Activated T-helper 2 cell treated with anti-CD3 and anti-CD28 coated beads, Interferon-gamma antibody, Interleukin-2, Interleukin-4, amounts not matched to agents 10 μg/mL and 5 μg/mL and 100 μg/mL, durations not matched to agents 14 hours and 24 hours and 36 hours (primary cell): Measurements from ENCODE around the gene UNC5CL. TPM values are rescaled to one million over a fixed set of nuclear protein-coding genes. Genes with fewer than 3 reads are reported as not detected.

Experiments
- DNase-seq: peaks from one replicate; pipeline ENCODE4 v3.0.0; 2021; ENCODE audit warnings: low spot score
- H3K27ac Mint-ChIP-seq: one replicate; pipeline ENCODE4 v1.8.0; 2021; ENCODE audit warnings: mixed read lengths
- H3K27me3 Mint-ChIP-seq: one replicate; pipeline ENCODE4 v1.8.0; 2021; ENCODE audit warnings: low read depth, mixed read lengths
- H3K36me3 Mint-ChIP-seq: one replicate; pipeline ENCODE4 v1.8.0; 2021; ENCODE audit warnings: low read depth, mixed read lengths
- H3K4me1 Mint-ChIP-seq: one replicate; pipeline ENCODE4 v1.8.0; 2021; ENCODE audit warnings: low read depth, mixed read lengths
- H3K4me3 Mint-ChIP-seq: one replicate; pipeline ENCODE4 v1.8.0; 2021; ENCODE audit warnings: low read depth, mild to moderate bottlenecking, moderate library complexity, mixed read lengths
- H3K9me3 Mint-ChIP-seq: one replicate; pipeline ENCODE4 v1.8.0; 2021; ENCODE audit warnings: mixed read lengths
- intact Hi-C: fragments of 100-400 bp; cut with micrococcal nuclease; formaldehyde crosslinking; loops from one replicate; pipeline ENCODE4 v1.15.1; 2023
- total RNA-seq: library from RNA; stranded (reverse); gene quantifications from 2 replicates; pipeline ENCODE4 v1.2.3, GENCODE V29; 2022

The UNC5CL gene, protein sequence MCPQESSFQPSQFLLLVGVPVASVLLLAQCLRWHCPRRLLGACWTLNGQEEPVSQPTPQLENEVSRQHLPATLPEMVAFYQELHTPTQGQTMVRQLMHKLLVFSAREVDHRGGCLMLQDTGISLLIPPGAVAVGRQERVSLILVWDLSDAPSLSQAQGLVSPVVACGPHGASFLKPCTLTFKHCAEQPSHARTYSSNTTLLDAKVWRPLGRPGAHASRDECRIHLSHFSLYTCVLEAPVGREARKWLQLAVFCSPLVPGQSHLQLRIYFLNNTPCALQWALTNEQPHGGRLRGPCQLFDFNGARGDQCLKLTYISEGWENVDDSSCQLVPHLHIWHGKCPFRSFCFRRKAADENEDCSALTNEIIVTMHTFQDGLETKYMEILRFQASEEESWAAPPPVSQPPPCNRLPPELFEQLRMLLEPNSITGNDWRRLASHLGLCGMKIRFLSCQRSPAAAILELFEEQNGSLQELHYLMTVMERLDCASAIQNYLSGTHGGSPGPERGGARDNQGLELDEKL
- total RNA-seq, result 1.1 and 1.6 TPM in 2 replicates

DNA sequence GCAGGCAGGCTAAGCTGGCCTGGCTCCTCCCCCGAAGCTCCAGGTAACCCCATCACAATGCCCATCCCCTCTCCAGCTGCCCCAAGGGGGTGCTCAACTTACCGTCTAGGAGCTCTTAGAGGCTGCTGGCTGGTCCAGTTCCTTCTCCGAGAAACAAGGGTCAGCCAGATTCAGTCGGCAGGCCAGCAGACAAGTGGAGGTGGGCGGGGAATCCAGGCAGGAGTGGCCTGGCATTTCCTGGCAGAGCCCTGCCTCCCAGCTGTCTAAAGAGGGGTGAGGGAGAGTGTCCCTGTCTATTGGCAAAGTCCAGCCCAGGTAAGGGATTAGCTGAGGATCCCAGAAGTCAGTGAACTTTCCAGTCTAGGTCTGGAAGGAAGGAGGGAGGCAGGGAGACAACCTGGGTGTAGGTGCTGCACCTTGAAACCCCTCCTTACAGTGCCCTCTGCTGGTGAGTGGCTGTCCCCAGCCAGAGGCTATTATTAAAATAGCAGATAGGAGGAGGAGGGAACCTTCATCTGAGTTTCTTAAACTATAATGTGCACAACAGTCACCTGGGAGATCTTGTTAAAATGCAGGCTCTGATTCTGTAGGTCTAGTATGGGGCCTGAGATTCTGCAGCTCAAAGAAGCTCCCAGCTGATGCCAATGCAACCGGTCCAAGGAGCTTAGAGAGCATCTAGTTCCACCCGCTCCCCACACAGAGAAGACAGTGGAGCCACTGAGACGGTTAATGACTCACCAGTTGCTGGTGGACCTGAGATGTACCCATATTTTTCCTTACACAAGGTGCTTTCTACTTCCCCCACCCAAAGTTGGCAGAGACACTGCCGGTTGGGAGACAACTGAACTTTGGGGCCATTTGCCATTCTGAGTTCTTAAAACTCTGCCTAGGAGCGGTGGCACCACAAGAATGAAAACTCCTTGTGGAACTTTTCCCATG lies at the start of gene UNC5CL:
Gene UNC5CL (minus strand): TSS at position 162 of the 939 bp plus-strand sequence. CDS start 4,147 bp downstream, outside the sequence.
- Mint-ChIP-seq H3K4me3 (no peak within 1 kb of the TSS), H3K27ac (no peak within 1 kb of the TSS), H3K27me3 (no peaks in the 10 kb centered on the region), H3K9me3 (no peaks in the 10 kb centered on the region), H3K4me1 (peaks cover 11% of the 10 kb centered on the region), H3K36me3 (no peaks in the 10 kb centered on the region)
- DNase-seq, result peak; percentile 46
- intact Hi-C loops, result no loop called here

DNA sequence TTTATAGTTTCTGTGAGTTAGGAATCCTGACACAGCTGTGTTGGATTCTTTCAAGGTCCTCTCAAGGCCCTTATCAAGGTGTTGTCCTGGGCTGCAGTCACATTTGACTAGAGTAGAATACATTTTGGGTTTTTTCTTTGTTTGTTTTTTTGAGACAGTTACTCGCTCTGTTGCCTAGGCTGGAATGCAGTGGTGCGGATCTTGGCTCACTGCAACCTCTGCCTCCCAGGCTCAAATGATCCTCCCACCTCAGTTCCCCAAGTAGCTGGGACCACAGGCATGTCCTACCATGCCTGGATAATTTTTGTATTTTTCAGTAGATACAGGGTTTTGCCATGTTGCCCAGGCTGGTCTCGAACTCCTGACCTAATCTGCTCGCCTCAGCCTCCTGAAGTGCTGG lies 49.4 kb upstream of the UNC5CL start:
- H3K4me3 Mint-ChIP-seq, result no peak overlapping the region
- no peaks in the 10 kb centered on the region for H3K27me3 Mint-ChIP-seq
- DNase-seq, result no peak
- H3K27ac Mint-ChIP-seq, result no peak overlapping the region
- peaks cover 78% of the 10 kb centered on the region for H3K36me3 Mint-ChIP-seq
- no peaks in the 10 kb centered on the region for H3K9me3 Mint-ChIP-seq
- intact Hi-C loops, result no loop called here
- H3K4me1 Mint-ChIP-seq, result peaks cover 11% of the 10 kb centered on the region

DNA sequence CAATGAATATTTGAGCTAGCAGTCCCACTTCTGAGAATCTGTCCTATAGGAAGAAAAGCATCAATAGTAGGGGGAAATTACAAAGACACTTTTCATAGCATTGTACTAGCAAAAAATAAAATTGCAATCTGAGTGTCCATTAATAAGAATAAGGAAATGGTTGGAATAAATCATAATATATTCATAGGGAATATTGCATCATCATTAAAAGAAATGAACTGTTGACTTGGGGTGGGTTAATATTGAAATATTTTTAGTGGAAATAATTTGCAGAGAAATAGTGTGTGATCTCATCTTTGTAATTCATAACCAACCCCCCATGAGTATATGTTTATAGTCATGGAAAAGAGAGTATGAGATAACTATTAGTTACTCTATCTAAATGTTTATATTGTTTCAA lies 46.2 kb upstream of the UNC5CL start:
- Mint-ChIP-seq H3K4me1 (peaks cover 30% of the 10 kb centered on the region), H3K27me3 (no peaks in the 10 kb centered on the region), H3K27ac (no peak overlapping the region), H3K36me3 (peaks cover 83% of the 10 kb centered on the region), H3K4me3 (no peak overlapping the region), H3K9me3 (no peaks in the 10 kb centered on the region)
- DNase-seq, result no peak
- intact Hi-C loops, result no loop called here

DNA sequence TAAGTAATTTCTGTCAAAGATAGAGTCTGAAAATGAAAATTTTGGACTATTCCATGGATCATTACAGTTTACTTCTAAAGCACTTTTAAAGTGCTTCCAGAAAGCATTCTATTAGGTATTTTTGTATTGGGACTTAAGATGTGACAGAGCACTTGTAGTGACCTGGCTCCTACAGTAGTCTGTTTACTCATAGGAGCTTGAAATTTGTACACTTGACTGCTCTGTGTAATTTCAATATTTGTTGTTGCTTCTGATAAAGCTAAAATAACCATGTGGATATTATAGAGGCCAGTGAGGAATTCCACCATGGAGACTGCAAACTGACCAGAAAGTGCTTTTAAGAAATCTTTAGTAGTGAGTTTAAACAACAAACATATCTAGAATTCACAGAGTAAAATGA lies 44.1 kb upstream of the UNC5CL start:
- Mint-ChIP-seq H3K4me1 (peaks cover 42% of the 10 kb centered on the region), H3K27me3 (no peaks in the 10 kb centered on the region), H3K27ac (no peak overlapping the region), H3K4me3 (no peak overlapping the region), H3K9me3 (no peaks in the 10 kb centered on the region), H3K36me3 (peaks cover 89% of the 10 kb centered on the region)
- intact Hi-C loops, result no loop called here
- DNase-seq, result no peak

DNA sequence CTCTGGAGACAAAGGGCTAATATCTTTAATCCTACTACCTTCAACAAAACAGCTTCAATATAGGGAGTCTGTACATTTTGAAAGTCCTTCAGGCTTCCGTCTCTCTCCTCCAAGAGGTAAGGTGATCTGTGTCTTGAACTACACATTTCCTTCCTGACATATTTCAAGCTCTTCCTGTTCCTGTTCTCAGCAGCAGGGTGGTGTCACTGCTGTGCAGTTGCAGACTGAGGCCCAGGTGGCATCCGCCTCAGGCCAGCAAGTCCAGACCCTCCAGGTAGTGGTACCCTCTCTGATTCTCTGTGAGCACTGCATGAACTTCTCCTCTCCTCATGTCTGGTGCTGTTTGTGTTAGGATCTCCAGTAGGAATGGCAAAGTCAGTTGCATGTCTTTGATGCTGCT lies 41.6 kb upstream of the UNC5CL start:
- Mint-ChIP-seq H3K27ac (peak overlapping the region; percentile 84), H3K4me3 (peak overlapping the region; percentile 78), H3K36me3 (peaks cover 76% of the 10 kb centered on the region), H3K27me3 (no peaks in the 10 kb centered on the region), H3K4me1 (peaks cover 57% of the 10 kb centered on the region), H3K9me3 (no peaks in the 10 kb centered on the region)
- DNase-seq, result no peak
- intact Hi-C loops, result no loop called here

DNA sequence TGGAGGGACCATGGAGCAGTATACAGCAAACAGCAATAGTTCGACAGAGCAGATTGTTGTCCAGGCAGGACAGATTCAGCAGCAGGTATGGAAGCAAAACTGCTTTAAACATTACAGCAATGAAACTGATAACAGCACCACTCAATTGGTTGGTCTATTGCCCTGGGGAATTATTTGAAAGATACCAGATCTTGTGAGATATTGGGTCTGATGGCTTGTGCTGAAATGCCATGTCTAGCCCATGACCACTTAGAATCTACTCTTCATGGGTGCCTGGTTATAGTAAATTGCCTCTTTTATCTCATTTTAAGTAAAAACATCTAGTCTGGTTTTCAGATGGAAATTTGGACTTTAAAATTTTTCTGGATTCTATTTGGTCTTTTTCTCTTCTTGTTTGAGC lies 40.1 kb upstream of the UNC5CL start:
- Mint-ChIP-seq H3K27ac (no peak overlapping the region), H3K36me3 (peaks cover 76% of the 10 kb centered on the region), H3K4me1 (peaks cover 71% of the 10 kb centered on the region), H3K4me3 (no peak overlapping the region), H3K9me3 (no peaks in the 10 kb centered on the region), H3K27me3 (no peaks in the 10 kb centered on the region)
- intact Hi-C loops, result loop anchor here (10.0 kb wide), 2 partner anchors 656 to 1964 kb away; partner anchors contain the start of genes SAYSD1 and TFEB
- DNase-seq, result no peak

DNA sequence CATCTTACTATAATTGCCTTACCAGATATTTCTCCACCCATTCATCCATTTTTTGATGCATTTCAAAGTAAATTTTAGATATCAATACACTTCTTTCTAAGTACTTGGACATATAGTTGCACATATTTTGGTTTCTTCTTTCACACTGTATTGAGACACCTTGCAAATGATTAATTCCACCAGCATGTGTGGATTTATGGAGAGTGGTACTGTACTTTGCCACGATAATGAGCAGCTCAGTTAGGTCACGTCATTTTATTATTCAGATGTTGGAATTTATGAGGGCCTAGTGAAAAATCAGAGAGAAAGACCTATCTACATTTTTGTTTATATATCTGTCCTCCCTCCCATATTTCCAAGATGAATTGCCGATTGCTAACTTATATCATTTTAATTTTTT lies 39.1 kb upstream of the UNC5CL start:
- H3K36me3 Mint-ChIP-seq, result peaks cover 70% of the 10 kb centered on the region
- H3K27ac Mint-ChIP-seq, result no peak overlapping the region
- DNase-seq, result no peak
- intact Hi-C loops, result loop anchor here (10.0 kb wide), 2 partner anchors 657 to 1963 kb away; partner anchors contain the start of genes SAYSD1 and TFEB
- no peak overlapping the region for H3K4me3 Mint-ChIP-seq
- H3K9me3 Mint-ChIP-seq, result no peaks in the 10 kb centered on the region
- peaks cover 66% of the 10 kb centered on the region for H3K4me1 Mint-ChIP-seq
- no peaks in the 10 kb centered on the region for H3K27me3 Mint-ChIP-seq

DNA sequence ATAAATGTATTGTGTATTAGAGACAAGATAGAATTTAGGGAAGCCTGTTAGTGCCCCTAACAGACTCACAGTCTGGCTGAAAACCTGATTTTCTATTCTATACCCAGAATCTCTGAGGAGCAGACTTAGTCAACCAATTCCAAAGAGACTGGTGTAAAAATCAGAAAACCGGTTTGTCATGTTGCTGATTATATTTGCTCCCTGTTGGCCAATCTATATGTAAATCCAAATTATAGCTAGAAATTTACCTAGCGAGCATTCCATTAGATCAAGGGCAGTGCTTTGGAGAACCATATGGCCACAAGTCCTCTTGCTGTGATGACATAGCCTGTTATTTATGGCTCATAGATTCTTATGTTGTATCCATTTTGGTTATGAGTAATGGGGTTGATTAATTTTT lies 38.5 kb upstream of the UNC5CL start:
- H3K4me1 Mint-ChIP-seq, result peaks cover 62% of the 10 kb centered on the region
- H3K9me3 Mint-ChIP-seq, result no peaks in the 10 kb centered on the region
- no peak overlapping the region for H3K4me3 Mint-ChIP-seq
- no peak for DNase-seq
- H3K27me3 Mint-ChIP-seq, result no peaks in the 10 kb centered on the region
- H3K36me3 Mint-ChIP-seq, result peaks cover 64% of the 10 kb centered on the region
- no peak overlapping the region for H3K27ac Mint-ChIP-seq
- intact Hi-C loops, result loop anchor here (10.0 kb wide), 2 partner anchors 657 to 1963 kb away; partner anchors contain the start of genes SAYSD1 and TFEB

DNA sequence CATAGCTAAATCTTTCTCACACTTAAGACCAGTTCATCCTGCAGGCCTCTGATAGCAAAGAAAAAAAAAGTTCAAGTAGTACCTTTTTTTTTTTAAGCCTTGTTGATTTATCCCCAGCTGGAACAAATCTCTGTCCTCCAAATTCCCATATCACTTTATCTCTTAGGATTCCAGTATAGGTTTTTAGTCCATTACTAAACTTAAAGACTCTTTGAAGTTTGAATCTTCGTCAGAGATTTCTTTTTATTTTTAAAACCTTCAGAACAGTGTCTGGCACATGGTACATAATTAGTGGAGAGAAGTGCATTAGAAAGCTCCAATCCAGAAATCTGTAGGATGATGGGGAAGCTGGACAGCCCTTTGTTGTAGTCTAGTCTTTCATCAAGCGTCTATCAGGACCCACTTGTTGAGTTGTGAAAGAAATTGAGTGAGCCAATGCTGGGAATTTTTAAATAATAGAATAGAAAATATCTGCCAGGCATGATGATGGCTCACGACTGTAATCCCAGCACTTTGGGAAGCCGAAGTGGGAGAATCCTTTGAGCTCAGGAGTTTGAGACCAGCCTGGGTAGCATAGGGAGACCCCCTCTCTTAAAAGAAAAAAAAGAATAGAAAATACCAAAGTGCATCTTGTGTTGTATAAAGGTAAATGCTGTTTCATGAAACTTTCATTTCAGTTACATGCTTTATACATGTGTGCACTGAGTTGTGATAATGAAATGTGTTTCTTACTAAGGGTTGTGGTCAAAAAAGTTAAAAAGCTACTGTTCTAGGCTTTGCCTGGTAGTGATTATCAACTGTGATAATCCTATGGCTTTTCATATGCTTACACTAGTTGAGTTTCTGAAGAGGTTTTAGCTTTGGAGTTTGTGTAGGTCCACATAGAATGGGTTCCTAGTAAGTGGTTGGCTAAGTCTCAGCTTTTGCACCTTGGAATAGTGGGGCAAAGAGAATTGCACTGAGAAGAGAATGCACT lies 36.9 kb upstream of the UNC5CL start:
- H3K27ac Mint-ChIP-seq, result peak overlapping the region; percentile 41
- no peaks in the 10 kb centered on the region for H3K27me3 Mint-ChIP-seq
- H3K36me3 Mint-ChIP-seq, result peaks cover 56% of the 10 kb centered on the region
- DNase-seq, result no peak
- H3K9me3 Mint-ChIP-seq, result no peaks in the 10 kb centered on the region
- H3K4me3 Mint-ChIP-seq, result peak overlapping the region; percentile 98
- peaks cover 60% of the 10 kb centered on the region for H3K4me1 Mint-ChIP-seq
- intact Hi-C loops, result loop anchor here (10.0 kb wide), 2 partner anchors 659 to 1961 kb away; partner anchors contain the start of genes SAYSD1 and TFEB

DNA sequence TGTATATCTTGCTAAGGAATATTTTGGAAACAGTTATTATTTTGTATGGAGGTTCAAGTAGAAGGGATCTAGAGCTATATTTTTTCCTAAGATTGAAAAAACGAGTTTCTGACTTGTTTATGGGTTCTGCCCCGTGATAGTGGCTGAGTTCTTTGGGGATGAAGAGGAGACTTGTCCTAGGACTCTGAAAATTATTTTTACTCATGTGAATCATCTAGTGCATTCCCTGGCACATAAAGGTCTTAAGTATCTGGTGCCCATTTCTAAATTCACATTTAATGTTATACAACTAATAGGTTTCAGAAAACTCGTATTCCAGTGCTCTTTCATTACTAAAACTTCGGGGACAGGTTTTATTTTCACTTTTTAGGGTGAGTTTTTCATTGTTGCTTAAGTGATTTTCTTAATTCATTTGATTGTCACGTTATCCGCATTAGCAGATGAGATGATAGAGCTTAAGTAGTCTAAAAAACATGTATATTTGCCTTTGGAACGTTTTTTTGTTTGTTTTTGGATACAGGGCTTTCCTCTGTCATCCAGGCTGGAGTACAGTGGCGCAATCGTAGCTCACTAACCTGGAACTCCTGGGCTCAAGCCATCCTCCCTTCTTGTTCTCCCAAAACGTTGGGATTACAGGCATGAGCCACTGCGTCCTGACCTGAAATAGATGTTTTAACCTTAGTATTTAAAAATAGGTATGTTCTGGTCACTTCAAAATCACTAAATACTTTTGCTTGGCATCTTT lies 35.8 kb upstream of the UNC5CL start:
- peak overlapping the region; percentile 98 for H3K27ac Mint-ChIP-seq
- no peak for DNase-seq
- no peaks in the 10 kb centered on the region for H3K27me3 Mint-ChIP-seq
- intact Hi-C loops, result loop anchor here (5.0 to 10.0 kb wide), 4 partner anchors 107 to 1960 kb away; partner anchors contain the start of genes BYSL, MED20, SAYSD1 and TFEB
- no peaks in the 10 kb centered on the region for H3K9me3 Mint-ChIP-seq
- peak overlapping the region; percentile 98 for H3K4me3 Mint-ChIP-seq
- H3K4me1 Mint-ChIP-seq, result peaks cover 56% of the 10 kb centered on the region
- peaks cover 54% of the 10 kb centered on the region for H3K36me3 Mint-ChIP-seq
